ENCODE measurements around the gene MCC.

GRCh38 chr5:113201715-113202114, 286.5 kb downstream of the MCC start:
- TF ChIP-seq CTCF (IDR thresholded peaks at IDR 0.05; ENCODE audit: insufficient read depth, low read length) (no peak), POLR2AphosphoS5 (IDR thresholded peaks at IDR 0.05; ENCODE audit: low read depth) (no peak), GABPA (IDR thresholded peaks at IDR 0.05; ENCODE audit: low read depth) (no peak), SPI1 (IDR thresholded peaks at IDR 0.05; ENCODE audit: borderline replicate concordance, low read depth) (no peak)
